Natural killer cell (primary cell): ENCODE results near the gene SMCO3. TPM values are rescaled to one million over a fixed set of nuclear protein-coding genes. Genes with fewer than 3 reads are reported as not detected.

Source experiments
- ATAC-seq, 3 donors: fragments of 150-1000 bp in 2 of 3; fragments of 200-7000 bp in 1 of 3; cut with Tn5 transposase; 1 replicate in 1 of 3; 2 replicates in 2 of 3; pipeline ENCODE4 v1.10.0; 2021; ENCODE audit warnings: mild to moderate bottlenecking in 2 of 3, moderate library complexity in 2 of 3
- DNase-seq, 2 donors: peaks; one replicate each; pipeline versions ENCODE4 v3.0.0 to v3.0.0-alpha.2; 2013 to 2021; ENCODE audit warnings: mixed read lengths in 1 of 2
- H3K27ac ChIP-seq: one replicate; pipeline ENCODE4 v1.5.1; 2013; ENCODE audit warnings: mild to moderate bottlenecking, low read length
- H3K27me3 ChIP-seq: one replicate; pipeline ENCODE4 v1.6.1; 2013; ENCODE audit warnings: low read length; ENCODE audit not compliant: control insufficient read depth, insufficient read depth
- H3K36me3 ChIP-seq: one replicate; pipeline ENCODE4 v1.6.1; 2013; ENCODE audit warnings: low read length; ENCODE audit not compliant: control insufficient read depth, insufficient read depth
- H3K4me1 ChIP-seq: one replicate; pipeline ENCODE4 v1.6.1; 2013; ENCODE audit warnings: low read length; ENCODE audit not compliant: control insufficient read depth, insufficient read depth
- H3K4me3 ChIP-seq: one replicate; pipeline ENCODE4 v1.5.1; 2013; ENCODE audit warnings: low read length
- H3K9me3 ChIP-seq: one replicate; pipeline ENCODE4 v1.6.1; 2013; ENCODE audit warnings: low read length; ENCODE audit not compliant: control insufficient read depth, insufficient read depth
- H3K27ac Mint-ChIP-seq, 2 donors: one replicate each; pipeline ENCODE4 v1.8.0; 2022; ENCODE audit warnings: mild to moderate bottlenecking in 2 of 2, mixed read lengths in 2 of 2, moderate library complexity in 1 of 2
- H3K27me3 Mint-ChIP-seq, 2 donors: one replicate each; pipeline ENCODE4 v1.8.0; 2022; ENCODE audit warnings: low read depth in 2 of 2, mixed read lengths in 2 of 2
- H3K36me3 Mint-ChIP-seq: one replicate; pipeline ENCODE4 v1.8.0; 2022; ENCODE audit warnings: mixed read lengths
- H3K4me1 Mint-ChIP-seq, 2 donors: one replicate each; pipeline ENCODE4 v1.8.0; 2022; ENCODE audit warnings: mixed read lengths in 2 of 2
- H3K4me3 Mint-ChIP-seq: one replicate; pipeline ENCODE4 v1.8.0; 2022; ENCODE audit warnings: mild to moderate bottlenecking, moderate library complexity, mixed read lengths
- H3K9me3 Mint-ChIP-seq, 2 donors: one replicate each; pipeline ENCODE4 v1.8.0; 2022; ENCODE audit warnings: mixed read lengths in 2 of 2
- CTCF ChIP-seq: fragments of 200-600 bp; IDR thresholded peaks from one replicate; pipeline ENCODE4 v1.8.0; 2022; ENCODE audit warnings: antibody characterized with exemption
- WGBS: methylation state at CpG from one replicate; pipeline ENCODE4 v1.1.7; 2013; ENCODE audit warnings: missing lambda C conversion rate; ENCODE audit not compliant: insufficient coverage; 5-methylcytosine and 5-hydroxymethylcytosine counted together
- intact Hi-C: fragments of 100-400 bp; cut with micrococcal nuclease; formaldehyde crosslinking; loops from one replicate; pipeline ENCODE4 v1.14.2; 2022
- total RNA-seq, 4 donors: library from RNA; stranded (reverse); fragments of 120-200 nt in 1 of 4; gene quantifications; one replicate each; pipeline versions ENCODE4 v1.2.3 to v1.2.4, GENCODE V29; 2013 to 2022

SMCO3 gene
- total RNA-seq, 3 donors from 2014 or later (not counting 1 experiment from before 2014, with no cell fraction given) = not detected

- H3K4me3 ChIP-seq = no peak overlapping the region
- Mint-ChIP-seq H3K27me3 (peaks cover 0 to 5% of the 10 kb centered on the region in 2 donors), H3K4me1 (peaks cover 17 to 22% of the 10 kb centered on the region in 2 donors), H3K36me3 (no peaks in the 10 kb centered on the region), H3K4me3 (no peak overlapping the region), H3K9me3 (no peaks in the 10 kb centered on the region), H3K27ac (no peak overlapping the region)
- H3K36me3 ChIP-seq = peaks cover 5% of the 10 kb centered on the region
- H3K27me3 ChIP-seq = no peaks in the 10 kb centered on the region
- ATAC-seq (no peak), DNase-seq (no peak)
- no peak overlapping the region for H3K27ac ChIP-seq
- TF ChIP-seq CTCF = no peak
- intact Hi-C loops = no loop called here
- peaks cover 5% of the 10 kb centered on the region for H3K4me1 ChIP-seq
- WGBS = 92% methylated on average over 2 of the region's 2 CpGs
- H3K9me3 ChIP-seq = no peaks in the 10 kb centered on the region
These were observed 34.1 kb downstream of the SMCO3 start for GRCh38 chr12:14779834-14780233.

GRCh38 chr12:14777271-14777670 is 36.7 kb downstream of the SMCO3 start:
- peak overlapping the region in 1 of 2 donors; percentile 96 for H3K27ac Mint-ChIP-seq
- TF ChIP-seq CTCF = no peak
- no peak overlapping the region for H3K4me3 Mint-ChIP-seq

GRCh38 chr12:14776236-14776961 is 37.6 kb downstream of the SMCO3 start:
- H3K9me3 Mint-ChIP-seq = no peaks in the 10 kb centered on the region
- DNase-seq (peak in 1 of 2 donors; percentile 36), ATAC-seq (no peak)
- 95% methylated on average over 5 of the region's 5 CpGs for WGBS
- H3K4me3 ChIP-seq = no peak overlapping the region
- no peaks in the 10 kb centered on the region for H3K36me3 ChIP-seq
- H3K27me3 ChIP-seq = no peaks in the 10 kb centered on the region
- peak; percentile 11 for TF ChIP-seq CTCF
- H3K4me3 Mint-ChIP-seq = peak overlapping the region; percentile 100
- peaks cover 25% of the 10 kb centered on the region for H3K4me1 ChIP-seq
- peak overlapping the region; percentile 96 to 99 for H3K27ac Mint-ChIP-seq
- intact Hi-C loops = no loop called here
- no peaks in the 10 kb centered on the region for H3K9me3 ChIP-seq
- H3K36me3 Mint-ChIP-seq = no peaks in the 10 kb centered on the region
- H3K27ac ChIP-seq = no peak overlapping the region
- H3K4me1 Mint-ChIP-seq = peaks cover 42 to 43% of the 10 kb centered on the region in 2 donors
- peaks cover 0 to 5% of the 10 kb centered on the region in 2 donors for H3K27me3 Mint-ChIP-seq

More at GRCh38 chr12:14777271-14777670, 36.7 kb downstream of the SMCO3 start:
- H3K4me3 ChIP-seq = no peak overlapping the region
- Mint-ChIP-seq H3K9me3 (no peaks in the 10 kb centered on the region), H3K27me3 (peaks cover 0 to 5% of the 10 kb centered on the region in 2 donors), H3K36me3 (no peaks in the 10 kb centered on the region), H3K4me1 (peaks cover 33 to 35% of the 10 kb centered on the region in 2 donors)
- H3K4me1 ChIP-seq = peaks cover 23% of the 10 kb centered on the region
- no peaks in the 10 kb centered on the region for H3K27me3 ChIP-seq
- intact Hi-C loops = no loop called here
- no peak overlapping the region for H3K27ac ChIP-seq
- no peak for ATAC-seq
- no peaks in the 10 kb centered on the region for H3K36me3 ChIP-seq
- WGBS = 88% methylated on average over 3 of the region's 3 CpGs
- no peak for DNase-seq
- H3K9me3 ChIP-seq = no peaks in the 10 kb centered on the region
